Thyroid gland (tissue), 4 donors: Measurements from ENCODE around the gene SESN3.

Experiments
- CTCF ChIP-seq, 6 experiments: fragments of 200-600 bp in 3 of 6; fragments of 450-650 bp in 3 of 6; sonication (generic) in 3 of 6; IDR thresholded peaks; one replicate each; pipeline ENCODE4 v1.5.1; 2016 to 2019; ENCODE audit warnings: antibody characterized with exemption in 6 of 6, mild to moderate bottlenecking in 2 of 6, inconsistent platforms in 1 of 6, moderate library complexity in 1 of 6
- POLR2A ChIP-seq, 2 donors: fragments of 450-650 bp; IDR thresholded peaks; one replicate each; pipeline ENCODE4 v1.6.1; 2017; ENCODE audit warnings: antibody characterized with exemption in 2 of 2, mild to moderate bottlenecking in 2 of 2, moderate library complexity in 1 of 2

GRCh38 chr11:95257456-95257971 is 26.5 kb upstream of the SESN3 start:
- TF ChIP-seq CTCF (IDR thresholded peaks at IDR 0.05) (no peak), POLR2A (IDR thresholded peaks at IDR 0.05) (no peak)
